COR-L47 (cell line): ENCODE measurements around the gene PIGM.

ENCODE experiments used
- DNase-seq: peaks from one replicate; lab custom pipeline; 2025; lab: John Stamatoyannopoulos, UW

PIGM gene

DNA sequence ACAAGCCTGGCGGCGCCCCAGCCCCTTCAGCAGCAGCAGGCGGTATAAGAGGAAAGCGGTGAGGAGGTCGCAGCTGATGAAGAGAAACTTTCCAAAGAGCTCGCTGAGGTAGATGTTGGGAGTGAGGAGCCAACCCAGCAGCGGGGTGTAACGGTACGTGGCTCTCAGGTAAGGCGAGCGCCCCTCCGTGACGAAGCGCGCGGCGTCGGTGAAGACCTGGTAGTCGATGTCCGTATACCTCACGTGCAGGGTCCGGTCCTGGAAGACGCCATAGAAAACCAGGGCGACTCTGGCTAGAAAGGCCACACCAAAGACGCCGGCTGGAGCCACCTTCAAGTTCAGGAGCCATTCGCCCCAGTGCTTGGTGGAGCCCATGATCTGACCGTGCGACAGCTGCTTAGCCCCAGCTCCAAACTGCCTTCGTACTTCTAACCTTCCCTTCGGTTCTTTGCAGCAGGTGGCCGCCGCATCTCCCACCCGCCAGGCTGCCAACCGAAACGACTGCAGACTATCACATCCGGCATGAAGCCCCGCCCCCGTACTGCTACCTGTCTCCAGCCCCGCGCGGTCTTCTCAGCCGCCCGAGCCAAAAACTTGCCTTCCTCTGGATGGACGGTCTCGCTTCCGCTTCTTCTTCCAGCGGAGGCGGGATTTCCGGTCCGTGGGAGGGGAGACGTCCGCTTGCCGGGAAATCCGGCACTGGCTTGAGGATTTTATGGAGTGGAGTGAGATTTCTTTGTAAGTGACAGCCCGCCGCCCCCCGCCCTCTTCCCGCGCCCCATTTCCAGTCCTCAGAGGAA is at the start of gene PIGM:
PIGM (minus strand) TSS at position 626 of the 800 bp plus-strand sequence; CDS start at position 375, 251 bp downstream.
- peak; percentile 99 for DNase-seq

DNA sequence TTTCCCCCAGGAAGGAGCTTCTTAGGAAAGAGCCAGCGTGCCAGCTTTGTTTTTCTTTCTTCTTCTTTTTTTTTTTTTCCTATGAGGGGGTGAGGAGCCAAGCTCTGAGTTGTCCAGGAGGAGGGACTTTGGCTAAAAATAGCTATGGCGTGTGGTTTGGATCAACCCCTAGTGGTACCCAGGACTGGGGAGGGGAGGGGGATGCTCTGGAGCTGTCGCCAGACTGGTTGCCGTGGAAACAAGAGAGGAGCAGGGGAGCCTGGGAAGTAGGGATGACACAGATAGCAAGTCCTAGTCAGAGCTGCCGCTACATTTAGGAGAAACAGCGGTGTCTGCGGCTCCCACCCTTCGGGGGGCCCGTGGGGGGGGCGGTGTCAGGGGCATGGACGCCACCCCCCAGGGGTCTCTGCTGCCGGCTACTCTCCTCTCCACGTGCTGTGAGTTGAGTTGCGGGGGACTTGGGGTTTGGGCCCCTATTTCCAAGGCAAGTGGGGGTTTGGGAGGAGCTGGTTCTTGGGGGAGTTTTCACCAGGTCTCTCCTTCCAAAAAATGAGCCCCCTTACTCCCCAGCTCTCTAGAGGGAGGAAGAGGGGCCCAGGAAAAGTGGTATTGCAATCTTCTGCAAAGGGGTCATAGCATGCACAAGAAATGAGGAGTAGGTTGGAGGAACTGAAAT is 49.6 kb upstream of the PIGM start, which contains the start of gene KCNJ9:
KCNJ9 (plus strand) TSS at position 278 of the 676 bp plus-strand sequence. CDS start 2,493 bp downstream, outside the sequence.
- peak; percentile 25 for DNase-seq

DNA sequence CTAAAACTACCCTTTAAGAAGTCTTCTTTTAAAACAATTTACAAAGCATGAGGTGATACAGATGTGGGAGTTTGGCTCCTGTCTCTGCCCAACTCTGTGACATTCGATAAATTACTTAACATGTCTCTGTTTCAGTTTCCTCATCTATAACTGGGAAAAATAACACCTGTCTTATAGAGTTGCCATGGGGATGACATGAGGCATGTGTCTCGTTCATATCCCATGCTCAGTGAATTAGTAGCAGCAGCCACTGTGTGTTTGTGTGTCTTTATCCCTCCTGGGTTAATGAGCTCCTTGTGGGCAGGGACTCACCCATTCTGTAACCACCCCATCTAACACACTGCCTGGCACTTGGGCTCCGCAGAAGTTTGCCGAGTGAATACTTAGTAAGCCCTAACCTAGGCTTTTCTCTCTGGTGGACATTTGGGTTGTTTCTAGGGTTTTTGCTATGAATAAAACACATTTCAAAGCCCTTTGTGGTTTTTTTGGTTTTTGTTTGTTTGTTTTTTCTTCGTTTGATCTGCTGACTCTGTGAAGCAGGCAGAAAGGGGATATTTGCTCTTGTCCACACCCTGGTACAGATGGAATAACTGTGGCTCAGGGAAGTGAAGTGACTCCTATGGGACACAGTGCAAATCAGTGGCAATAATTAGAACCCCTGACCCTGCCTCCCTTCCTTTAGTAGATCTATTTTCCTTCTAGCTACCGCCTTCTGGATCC is 48.8 kb upstream of the PIGM start:
- no peak for DNase-seq

DNA sequence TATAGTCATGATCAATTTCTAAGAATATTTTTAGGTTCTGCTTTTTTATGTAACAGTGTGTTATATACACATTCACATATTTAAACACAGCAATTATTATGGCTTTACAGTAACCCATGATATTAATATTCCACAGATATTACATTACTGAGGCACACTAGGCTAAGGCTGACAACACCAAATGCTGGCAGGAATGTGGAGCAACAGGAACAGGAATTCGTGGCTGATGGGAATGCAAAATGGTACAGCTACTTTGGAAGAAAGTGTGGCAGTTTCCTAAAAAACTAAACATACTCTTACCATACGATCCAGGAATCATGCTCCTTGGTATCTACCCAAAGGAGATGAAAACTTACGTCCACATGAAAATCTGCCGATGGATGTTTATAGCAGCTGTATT is 47.7 kb upstream of the PIGM start:
- no peak for DNase-seq

DNA sequence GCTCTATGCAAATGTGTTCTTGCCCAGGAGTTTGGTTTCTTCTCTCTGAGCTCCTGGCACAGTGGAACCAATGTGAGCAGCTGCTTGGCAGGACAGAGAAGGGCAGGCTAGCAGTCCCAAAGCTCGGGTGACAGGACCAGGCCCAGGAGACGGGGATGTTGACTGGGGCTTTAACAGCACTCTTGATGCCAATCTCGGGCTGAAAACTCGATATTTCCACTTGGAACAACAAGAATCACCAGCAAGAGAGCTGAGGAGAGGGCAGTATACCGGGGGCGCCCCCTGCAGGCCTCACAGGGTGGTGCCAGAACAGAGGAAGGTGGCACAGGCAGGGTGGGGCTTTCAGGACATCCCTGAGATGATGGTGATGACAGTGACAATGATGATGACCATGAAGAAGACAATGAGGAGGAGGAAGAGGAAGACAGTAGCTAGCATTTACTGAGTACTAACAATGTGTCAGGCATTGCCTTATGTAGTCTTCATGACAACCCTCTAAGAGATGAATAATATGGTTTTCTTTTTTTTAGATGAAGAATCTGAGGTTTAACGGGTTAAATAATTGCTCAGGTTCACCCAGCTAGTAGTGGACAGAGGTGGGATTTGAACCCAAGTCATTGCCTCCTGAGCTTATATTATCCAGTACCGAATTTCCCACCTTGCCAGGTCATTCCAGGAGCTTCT is 46.9 kb upstream of the PIGM start:
- DNase-seq: no peak

DNA sequence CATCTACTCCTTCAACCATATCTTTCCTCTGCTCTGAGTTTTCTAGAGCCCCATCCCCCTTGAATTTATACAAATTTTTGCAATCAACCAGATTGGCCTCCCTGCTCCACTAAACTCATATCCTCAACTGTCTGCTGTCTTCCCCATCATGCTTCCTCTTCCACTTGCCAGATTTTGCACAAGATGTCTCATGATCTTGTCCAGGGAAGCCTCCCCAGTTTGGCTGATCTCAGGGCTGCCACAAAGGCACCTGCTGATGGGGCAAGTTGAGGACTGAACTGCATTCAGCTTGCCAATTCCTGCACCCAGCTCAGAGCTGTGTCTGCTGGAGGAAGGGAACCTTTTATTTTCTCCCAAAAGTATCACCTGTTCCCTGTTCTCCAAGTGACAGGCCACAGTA is 45.7 kb upstream of the PIGM start:
- no peak for DNase-seq

DNA sequence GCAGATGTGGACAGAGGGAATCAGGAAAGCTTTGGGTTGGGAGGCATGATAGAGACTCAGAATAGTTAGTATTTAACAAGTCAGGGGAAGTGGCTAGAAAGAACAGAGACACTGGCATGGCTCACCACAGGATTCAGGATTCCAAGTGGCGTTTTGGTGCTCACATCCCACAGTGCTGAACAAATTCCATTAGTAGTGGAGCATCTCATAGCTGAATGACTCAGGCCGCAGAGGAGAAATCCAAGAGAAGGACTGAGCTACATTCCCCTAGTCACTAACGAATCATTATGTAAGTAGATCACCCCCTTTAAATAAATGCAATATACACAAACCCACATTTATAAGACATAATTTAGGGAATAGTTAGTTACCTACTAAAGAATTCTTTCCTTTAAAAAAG is 44.5 kb upstream of the PIGM start:
- DNase-seq: no peak

DNA sequence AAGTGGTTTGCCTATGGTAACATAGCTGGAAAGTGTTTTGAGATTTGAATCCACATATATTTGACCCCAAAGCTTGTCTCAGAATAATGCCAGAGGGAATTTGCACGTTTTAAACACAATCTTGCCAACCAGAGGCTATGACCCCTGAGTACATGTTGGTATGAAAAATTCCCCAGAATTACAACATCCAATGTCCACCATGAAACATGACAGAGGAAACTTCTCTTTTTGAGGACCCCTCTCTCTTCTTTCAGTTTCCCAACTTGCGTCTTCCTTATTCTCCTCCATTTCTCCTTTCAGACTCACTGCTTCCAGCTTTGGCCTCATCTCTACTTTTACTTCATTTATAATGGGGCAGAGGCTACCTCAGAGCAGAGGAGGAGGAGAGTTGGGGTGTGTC is 44.0 kb upstream of the PIGM start:
- DNase-seq: no peak

DNA sequence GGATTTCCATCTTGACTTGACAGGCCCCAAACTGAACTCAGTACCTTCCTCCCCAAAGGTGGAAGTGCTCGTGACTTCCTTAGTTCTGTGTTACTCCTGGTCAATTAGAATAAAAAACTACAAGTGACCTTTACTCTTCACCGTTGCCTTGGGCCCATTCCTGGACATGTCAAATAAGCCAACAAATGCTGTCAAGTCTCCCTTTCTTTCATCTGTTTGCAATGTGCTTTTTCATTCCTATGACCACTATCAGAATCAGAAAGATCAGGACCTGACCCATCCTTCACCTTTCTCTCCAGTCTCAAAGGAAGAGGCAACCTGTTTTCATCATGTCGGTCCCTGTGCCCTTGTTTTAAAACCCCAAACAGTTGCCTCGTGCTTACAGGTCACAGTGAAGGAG is 43.1 kb upstream of the PIGM start:
- no peak for DNase-seq

DNA sequence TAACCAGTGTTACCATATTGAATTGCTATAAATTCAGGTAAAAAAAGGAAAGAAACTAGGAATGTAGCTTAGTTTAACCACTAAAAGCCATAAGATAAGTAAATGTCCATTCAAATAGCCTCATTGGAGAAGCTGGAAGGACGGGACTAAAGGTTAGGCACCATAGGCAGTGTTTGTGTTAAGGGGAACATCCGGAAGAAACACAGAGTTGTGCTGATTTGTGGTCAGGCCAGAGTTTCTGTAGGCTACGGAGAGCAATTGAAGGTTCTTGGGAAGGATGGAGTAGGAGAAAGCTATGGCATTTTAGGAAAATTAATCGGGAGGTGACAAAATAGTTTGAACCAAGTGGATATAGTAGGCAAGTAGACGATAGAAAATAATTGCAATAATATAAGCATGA is 39.5 kb upstream of the PIGM start:
- DNase-seq: no peak

DNA sequence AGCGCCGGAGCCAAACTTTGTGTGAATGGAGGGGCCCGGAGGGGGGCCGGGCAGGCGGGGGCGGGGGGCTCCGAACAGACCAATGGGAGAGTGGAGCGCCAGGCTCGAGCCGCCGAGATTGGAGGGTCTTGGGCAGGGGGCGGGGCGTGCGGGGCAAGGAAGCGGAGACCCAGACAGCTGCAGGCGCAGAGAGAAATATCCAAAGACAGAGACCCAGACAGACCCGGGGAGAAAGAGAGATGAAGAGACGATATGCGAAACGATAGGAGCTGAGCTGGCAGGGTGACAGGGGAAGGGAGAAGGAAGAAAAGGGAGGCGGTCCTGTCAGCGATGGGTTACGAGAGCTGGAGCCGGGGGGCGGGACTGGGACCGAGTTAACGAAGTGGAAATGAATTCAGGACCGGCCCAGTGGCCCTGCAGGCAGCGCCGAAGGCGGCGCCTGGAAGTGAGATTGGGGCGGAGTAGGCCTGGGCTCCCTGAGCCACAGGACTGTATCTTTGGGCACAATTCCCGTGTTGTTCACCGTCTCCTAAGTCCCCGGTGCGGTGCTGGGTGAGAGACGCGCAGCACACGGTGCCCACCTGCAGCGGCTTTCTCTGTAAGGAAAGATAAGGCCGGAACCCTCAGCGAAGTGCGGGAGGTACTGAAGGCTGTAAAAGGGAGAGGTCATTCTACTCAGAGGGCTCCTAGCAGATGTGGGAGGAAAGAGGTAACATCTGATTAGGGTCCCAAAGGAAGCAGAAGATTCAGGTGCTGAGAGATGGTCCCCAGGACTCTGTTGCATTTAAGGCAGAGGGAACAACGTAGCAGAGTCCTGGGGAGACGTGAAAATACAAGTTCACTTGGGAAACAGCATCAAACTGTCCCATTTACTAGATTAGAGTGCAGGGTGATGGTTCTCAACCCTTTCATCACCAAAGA is 38.7 kb upstream of the PIGM start:
- DNase-seq: peak; percentile 60

DNA sequence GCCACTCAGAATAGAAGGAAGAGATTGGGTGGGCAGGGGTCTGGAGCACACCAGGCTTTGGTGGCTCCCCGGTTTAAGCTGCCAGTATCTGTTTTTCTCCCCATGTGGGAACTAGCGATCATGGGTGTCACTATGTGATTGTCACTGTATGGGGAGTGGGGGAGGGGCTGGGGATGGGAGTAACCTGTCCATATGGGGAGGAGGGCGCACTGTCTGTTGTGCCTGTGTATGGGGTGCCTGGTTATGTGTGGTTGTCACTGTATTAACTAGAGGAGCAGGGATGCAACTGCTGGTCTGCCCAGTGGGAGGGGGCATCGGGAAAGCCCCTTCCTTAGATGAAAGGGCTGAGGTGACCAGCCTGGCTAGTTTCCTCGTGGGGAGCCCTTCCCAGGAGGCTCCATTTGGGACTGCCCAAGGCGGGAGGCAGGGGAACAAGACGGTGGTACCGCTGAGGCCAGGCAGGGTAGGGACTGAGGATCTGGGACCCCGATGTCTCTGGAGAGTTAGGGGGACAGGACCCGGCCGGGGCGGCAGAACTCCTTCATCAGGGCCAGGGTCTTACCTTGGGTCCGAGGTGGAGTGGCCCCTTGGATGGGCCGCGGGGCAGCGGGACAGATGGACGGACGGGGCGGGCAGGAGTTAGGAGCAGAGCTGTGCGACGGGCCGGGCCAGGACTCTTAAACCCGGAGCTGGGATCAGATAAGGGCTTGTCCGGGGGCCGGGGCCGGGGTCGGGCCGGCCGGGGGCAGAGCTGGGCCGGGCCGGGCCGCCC is 37.9 kb upstream of the PIGM start, which contains the start of gene KCNJ10:
KCNJ10 (minus strand) TSS at position 701 of the 772 bp plus-strand sequence. CDS start 27,628 bp downstream, outside the sequence.
- no peak for DNase-seq

DNA sequence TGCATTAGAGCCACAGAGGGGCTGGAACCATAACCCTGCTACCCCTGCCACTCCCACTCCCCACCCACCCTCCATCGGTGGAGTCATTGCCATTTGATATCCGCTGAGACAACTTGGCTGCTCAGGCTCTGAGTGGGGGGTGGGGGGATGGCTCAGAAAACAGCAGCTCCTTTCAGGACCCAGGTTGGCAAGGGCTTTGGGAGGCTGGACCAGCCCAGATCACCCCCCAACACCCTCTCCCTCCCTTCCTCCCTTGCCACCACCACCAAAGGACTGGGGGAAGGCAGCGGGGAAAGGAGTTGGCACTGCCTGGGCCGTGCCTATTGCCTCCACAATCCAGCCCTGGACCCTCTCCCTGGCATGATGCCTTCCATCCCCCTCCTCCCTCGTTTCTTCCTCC is 36.4 kb upstream of the PIGM start:
- no peak for DNase-seq

DNA sequence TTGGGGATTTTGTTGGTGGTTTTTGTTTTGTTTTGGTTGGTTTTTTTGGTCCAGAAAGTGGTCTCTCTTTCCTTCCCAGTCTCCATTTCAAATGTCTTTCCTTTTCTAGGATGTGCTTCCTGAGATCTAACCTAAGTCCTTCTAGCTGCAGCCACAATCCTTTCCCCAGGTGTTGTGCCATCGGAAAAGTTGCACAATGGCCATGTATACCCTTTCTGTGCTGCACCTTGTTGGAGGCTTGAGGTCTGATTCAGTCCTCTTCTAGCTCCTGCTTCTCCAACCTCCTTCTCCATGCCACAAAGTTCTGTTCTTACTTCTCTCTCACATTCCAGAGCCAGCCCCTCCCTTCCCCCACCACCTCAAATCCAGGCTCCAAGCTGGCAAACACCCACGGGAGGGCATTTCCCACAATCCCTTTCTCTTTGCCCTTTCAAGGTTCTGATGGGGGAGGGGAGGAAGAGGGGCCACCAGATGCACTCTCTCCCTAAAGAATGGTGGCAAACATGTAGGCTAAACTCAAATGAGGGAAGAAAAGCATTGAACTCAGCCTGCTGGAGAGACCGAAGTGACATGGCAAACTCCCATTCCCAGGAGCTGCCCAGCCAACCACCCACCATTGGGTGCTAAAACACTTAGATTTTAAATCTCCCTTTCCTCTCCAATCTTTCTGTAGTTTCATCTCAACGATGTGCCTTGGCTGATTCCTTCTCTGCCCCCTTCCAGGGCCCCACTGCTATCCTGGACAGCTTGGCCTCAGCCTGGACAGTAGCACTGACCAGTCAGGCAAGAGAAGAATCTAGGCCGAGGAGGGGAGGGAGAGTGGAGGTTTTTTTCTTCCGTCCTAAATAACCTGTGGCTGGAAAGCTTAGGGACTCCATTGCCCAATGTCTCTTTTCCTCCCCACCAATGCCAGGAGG is 35.3 kb upstream of the PIGM start:
- DNase-seq: no peak

DNA sequence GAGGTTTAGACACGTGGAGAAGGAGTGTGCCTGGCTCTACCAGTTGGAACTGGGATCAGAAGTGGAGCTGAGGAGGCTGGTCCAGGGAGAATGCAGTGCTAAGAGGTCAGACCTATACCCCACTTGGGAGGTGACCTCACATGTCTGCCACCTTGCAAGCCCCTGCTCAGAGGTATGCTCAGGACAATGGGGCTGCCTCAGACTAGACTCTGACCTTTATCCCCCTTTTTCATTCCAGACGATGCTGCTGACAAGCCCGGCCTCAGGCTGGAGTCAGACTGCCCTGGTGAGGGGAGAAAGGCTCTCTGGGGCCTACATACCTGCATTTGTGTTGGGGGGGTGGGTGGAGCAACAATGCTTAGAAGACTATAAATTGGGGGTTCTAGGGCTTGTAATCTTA is 33.0 kb upstream of the PIGM start:
- DNase-seq: no peak

DNA sequence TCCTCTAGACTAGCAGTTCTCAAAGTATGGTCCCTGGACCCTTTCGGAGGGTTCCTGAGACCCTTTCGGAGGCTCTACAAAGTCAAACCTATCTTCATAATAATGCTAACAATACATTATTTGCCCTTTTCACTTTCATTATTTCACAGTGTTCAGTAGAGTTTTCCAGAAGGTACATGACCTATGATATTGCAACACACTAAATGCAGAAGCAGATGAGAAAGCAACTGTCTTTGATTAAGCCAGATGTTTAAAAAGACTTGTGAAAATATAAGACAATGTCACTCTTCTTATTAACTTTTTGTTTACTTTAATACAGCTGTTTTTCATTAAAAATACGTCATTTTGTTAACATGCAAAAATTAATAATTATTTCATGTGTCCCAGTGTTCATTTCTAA is 32.4 kb upstream of the PIGM start:
- DNase-seq: no peak

DNA sequence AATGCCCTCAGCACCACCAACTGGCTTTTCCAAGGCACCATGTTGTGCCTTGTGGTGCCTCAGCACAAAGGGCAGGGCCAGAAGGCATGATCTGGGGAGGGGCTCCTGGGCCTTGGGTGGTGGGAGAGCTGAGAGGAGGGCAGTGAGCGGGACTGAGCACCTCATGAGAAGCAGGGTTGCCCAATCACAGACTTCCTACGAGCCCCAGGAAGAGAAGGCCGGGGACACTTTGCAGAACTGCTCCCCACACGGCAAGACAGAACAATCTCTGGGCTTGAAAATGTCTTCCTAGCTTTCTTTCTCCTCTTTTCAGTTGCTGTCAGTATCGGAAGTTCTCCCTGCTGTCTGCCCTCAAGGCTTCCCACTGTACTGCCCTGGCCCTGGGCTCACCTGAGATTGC is 31.4 kb upstream of the PIGM start:
- no peak for DNase-seq

DNA sequence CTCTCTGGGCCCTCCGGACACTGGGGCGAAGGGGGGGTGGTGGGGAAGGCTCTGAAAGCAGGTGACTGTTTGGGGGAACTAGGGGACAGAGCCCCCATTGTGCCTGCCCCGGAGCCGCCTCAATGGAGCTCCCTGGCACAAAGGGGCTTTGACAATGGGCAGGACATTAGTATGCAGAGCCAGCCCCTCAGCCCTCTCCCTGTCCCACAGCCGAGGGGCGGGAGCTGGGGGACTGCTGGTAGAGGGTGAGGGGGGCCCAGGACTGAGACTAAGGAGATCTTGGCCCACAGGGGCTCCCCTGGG is 30.4 kb upstream of the PIGM start:
- no peak for DNase-seq
